NCI-H460 (cell line): Measurements from ENCODE around the gene GRM2. TPM values are rescaled to one million over a fixed set of nuclear protein-coding genes. Genes with fewer than 3 reads are reported as not detected.
A peak's percentile ranks its signal among the peaks of the same experiment; 100 is the strongest.

Source experiments
- DNase-seq: peaks from one replicate; pipeline ENCODE4 v3.0.0-alpha.2; 2016; ENCODE audit warnings: low read depth; ENCODE audit errors: extremely low read depth
- total RNA-seq: library from RNA; depleted of rRNA; stranded (reverse); fragments of >200 nt; shearing (Covaris generic); gene quantifications from 2 replicates; pipeline ENCODE4 v1.2.3, GENCODE V29; 2014

Gene GRM2
- total RNA-seq, 1 experiment from 2014 or later, result 0.15 TPM

GRCh38 chr3:51703761-51704510, 2.9 kb upstream of the GRM2 start:
- DNase-seq, result no peak

GRCh38 chr3:51704511-51704950, 2.3 kb upstream of the GRM2 start:
- DNase-seq, result no peak

- DNase-seq, result no peak
Measured at GRCh38 chr3:51705276-51706020, 1.4 kb upstream of the GRM2 start.

GRCh38 chr3:51706021-51706485, 815 bp upstream of the GRM2 start:
- DNase-seq, result no peak

GRCh38 chr3:51708216-51708845, 1.5 kb downstream of the GRM2 start:
- no peak for DNase-seq

GRCh38 chr3:51709004-51709420, 2.1 kb downstream of the GRM2 start:
- DNase-seq, result no peak

GRCh38 chr3:51709675-51710074, 2.8 kb downstream of the GRM2 start:
- DNase-seq, result no peak

GRCh38 chr3:51710631-51711351, 3.9 kb downstream of the GRM2 start:
- no peak for DNase-seq

GRCh38 chr3:51711352-51712037, 4.6 kb downstream of the GRM2 start:
- DNase-seq, result no peak

- no peak for DNase-seq
Measured at GRCh38 chr3:51712038-51712420, 5.2 kb downstream of the GRM2 start.

- DNase-seq, result no peak
Measured at GRCh38 chr3:51712511-51712931, 5.7 kb downstream of the GRM2 start.

- DNase-seq, result no peak
Measured at GRCh38 chr3:51712963-51713362, 6.1 kb downstream of the GRM2 start.

GRCh38 chr3:51715231-51715976, 8.5 kb downstream of the GRM2 start:
- no peak for DNase-seq

GRCh38 chr3:51715977-51716294, 9.1 kb downstream of the GRM2 start:
- no peak for DNase-seq

GRCh38 chr3:51716805-51717204, 9.9 kb downstream of the GRM2 start:
- no peak for DNase-seq

GRCh38 chr3:51717446-51717845, 10.6 kb downstream of the GRM2 start:
- no peak for DNase-seq

GRCh38 chr3:51717947-51718346, 11.1 kb downstream of the GRM2 start:
- DNase-seq, result no peak

GRCh38 chr3:51718547-51719409, 11.9 kb downstream of the GRM2 start:
- peak; percentile 58 for DNase-seq
